Mesothelial cell of epicardium (in vitro differentiated cells): Measurements from ENCODE around the gene NODAL. TPM values are rescaled to one million over a fixed set of nuclear protein-coding genes. Genes with fewer than 3 reads are reported as not detected.

Experiments used
- DNase-seq, 2 experiments: peaks; one replicate each; pipeline ENCODE4 v3.0.0; 2021; ENCODE audit warnings: low spot score in 2 of 2; ENCODE audit not compliant: unreplicated experiment in 2 of 2
- H3K27ac Mint-ChIP-seq: 2 replicates; pipeline ENCODE4 v1.8.0; 2021; ENCODE audit warnings: mixed read lengths
- H3K27me3 Mint-ChIP-seq: 2 replicates; pipeline ENCODE4 v1.8.0; 2021; ENCODE audit warnings: low read depth, mixed read lengths
- H3K36me3 Mint-ChIP-seq: 2 replicates; pipeline ENCODE4 v1.8.0; 2021; ENCODE audit warnings: mixed read lengths
- H3K4me1 Mint-ChIP-seq: 2 replicates; pipeline ENCODE4 v1.8.0; 2021; ENCODE audit warnings: mixed read lengths
- H3K4me3 Mint-ChIP-seq: 2 replicates; pipeline ENCODE4 v1.8.0; 2021; ENCODE audit warnings: mild to moderate bottlenecking, moderate library complexity, mixed read lengths
- H3K9me3 Mint-ChIP-seq: 2 replicates; pipeline ENCODE4 v1.8.0; 2021; ENCODE audit warnings: mixed read lengths
- total RNA-seq: library from RNA; stranded (reverse); gene quantifications from 3 replicates; pipeline ENCODE4 v1.2.1, GENCODE V29; 2021
- TF ChIP-seq, protein P1 (sequence below): fragments of 200-600 bp; sonication (generic); IDR thresholded peaks from one replicate; pipeline ENCODE4 v1.5.0; 2021; ENCODE audit warnings: antibody characterized with exemption; ENCODE audit not compliant: unreplicated experiment

NODAL gene
- total RNA-seq, 1 donor from 2014 or later: not detected

DNA sequence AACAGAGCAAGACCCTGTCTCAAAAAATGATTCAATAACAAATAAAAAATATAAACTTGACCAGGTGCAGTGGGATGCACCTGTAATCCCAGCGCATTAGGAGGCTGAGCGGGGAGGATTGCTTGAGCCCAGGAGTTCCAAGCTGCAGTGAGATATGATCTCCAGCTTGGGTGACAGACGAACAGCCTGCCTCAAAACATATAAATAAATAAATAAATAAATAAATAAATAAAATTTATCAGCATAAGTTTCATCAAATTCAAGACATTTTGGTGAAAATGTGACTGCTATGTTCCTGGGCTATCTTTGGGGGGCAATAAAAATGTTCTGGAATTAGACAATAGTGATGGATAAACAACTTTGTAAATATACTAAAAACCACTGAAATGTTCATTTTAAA is 42.3 kb downstream of the NODAL start:
- H3K4me1 Mint-ChIP-seq: peaks cover 5% of the 10 kb centered on the region
- no peak for DNase-seq
- no peak overlapping the region for H3K27ac Mint-ChIP-seq
- H3K4me3 Mint-ChIP-seq: no peak overlapping the region
- H3K36me3 Mint-ChIP-seq: no peaks in the 10 kb centered on the region
- H3K27me3 Mint-ChIP-seq: no peaks in the 10 kb centered on the region
- TF ChIP-seq, protein P1, sequence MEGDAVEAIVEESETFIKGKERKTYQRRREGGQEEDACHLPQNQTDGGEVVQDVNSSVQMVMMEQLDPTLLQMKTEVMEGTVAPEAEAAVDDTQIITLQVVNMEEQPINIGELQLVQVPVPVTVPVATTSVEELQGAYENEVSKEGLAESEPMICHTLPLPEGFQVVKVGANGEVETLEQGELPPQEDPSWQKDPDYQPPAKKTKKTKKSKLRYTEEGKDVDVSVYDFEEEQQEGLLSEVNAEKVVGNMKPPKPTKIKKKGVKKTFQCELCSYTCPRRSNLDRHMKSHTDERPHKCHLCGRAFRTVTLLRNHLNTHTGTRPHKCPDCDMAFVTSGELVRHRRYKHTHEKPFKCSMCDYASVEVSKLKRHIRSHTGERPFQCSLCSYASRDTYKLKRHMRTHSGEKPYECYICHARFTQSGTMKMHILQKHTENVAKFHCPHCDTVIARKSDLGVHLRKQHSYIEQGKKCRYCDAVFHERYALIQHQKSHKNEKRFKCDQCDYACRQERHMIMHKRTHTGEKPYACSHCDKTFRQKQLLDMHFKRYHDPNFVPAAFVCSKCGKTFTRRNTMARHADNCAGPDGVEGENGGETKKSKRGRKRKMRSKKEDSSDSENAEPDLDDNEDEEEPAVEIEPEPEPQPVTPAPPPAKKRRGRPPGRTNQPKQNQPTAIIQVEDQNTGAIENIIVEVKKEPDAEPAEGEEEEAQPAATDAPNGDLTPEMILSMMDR: no peak
- H3K9me3 Mint-ChIP-seq: no peaks in the 10 kb centered on the region

DNA sequence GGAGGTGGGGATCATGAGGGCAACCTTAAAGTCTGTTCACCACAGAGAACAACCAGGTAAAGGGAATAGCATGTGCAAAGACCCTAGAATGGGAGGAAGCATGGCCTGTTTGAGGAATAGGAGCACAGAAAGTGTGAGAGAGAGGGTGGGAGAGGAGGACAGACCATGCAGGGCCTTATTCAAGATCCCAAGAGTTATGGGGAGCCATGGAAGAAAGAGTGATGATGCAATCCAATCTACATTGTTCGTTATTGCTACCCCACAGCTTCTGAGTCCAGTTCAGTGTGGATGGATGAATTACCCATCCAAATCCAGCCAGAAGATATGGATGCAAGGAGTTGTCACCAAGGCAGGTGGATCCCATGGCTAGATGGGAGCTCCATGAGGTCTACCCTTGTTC is 45.3 kb downstream of the NODAL start:
- H3K4me3 Mint-ChIP-seq: no peak overlapping the region
- TF ChIP-seq, protein P1: no peak

DNA sequence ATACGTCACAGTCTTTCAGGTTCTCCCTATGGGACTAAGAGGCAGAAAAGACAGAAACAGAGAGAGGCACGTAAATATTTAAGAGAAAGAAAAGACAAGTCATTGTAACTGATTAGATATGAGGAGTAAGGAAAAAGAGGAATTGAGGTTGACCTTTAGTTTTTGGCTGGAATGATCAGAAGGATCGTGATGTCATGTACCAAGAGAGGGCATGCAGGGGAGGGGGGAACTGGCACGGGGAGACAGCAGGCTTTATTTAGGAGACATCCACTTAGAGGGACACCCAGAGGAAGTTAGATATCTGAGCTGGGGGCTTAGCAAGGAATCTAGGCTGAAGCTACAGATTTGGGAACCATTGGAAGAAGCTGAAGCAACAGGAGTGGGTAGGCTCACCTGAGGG is 49.8 kb downstream of the NODAL start:
- TF ChIP-seq, protein P1: no peak
- no peak for DNase-seq
- Mint-ChIP-seq H3K4me3 (no peak overlapping the region), H3K9me3 (no peaks in the 10 kb centered on the region), H3K36me3 (no peaks in the 10 kb centered on the region), H3K27me3 (no peaks in the 10 kb centered on the region), H3K27ac (no peak overlapping the region), H3K4me1 (peaks cover 12% of the 10 kb centered on the region)

More for the DNA sequence above, 45.3 kb downstream of the NODAL start:
- Mint-ChIP-seq H3K4me1 (peaks cover 7% of the 10 kb centered on the region), H3K27ac (no peak overlapping the region), H3K9me3 (no peaks in the 10 kb centered on the region), H3K36me3 (no peaks in the 10 kb centered on the region), H3K27me3 (no peaks in the 10 kb centered on the region)
- DNase-seq: no peak

Other genes with a start within 250 kb of the NODAL start
- 73.5 to 78.2 TPM (median 75.7 TPM) in 3 replicates for gene PPA1, start 208.3 kb downstream of the NODAL start, total RNA-seq
- 0.11 to 0.14 TPM (median 0.13 TPM) in 3 replicates for gene NPFFR1, start 157.7 kb downstream of the NODAL start, total RNA-seq
- 12.2 to 15.7 TPM (median 13.8 TPM) in 3 replicates for gene LRRC20, start 59.1 kb downstream of the NODAL start, total RNA-seq
- gene EIF4EBP2, start 37.5 kb downstream of the NODAL start, total RNA-seq: 71.1 to 72.3 TPM (median 71.4 TPM) in 3 replicates
- 4.9 to 5.6 TPM (median 4.9 TPM) in 3 replicates for gene PALD1, start 37.1 kb upstream of the NODAL start, total RNA-seq
- 0.13 to 0.20 TPM in 2 of 3 replicates, not detected in the other for gene PRF1, start 161.1 kb upstream of the NODAL start, total RNA-seq
- 3.2 to 4.1 TPM (median 3.9 TPM) in 3 replicates for gene ADAMTS14, start 230.8 kb upstream of the NODAL start, total RNA-seq